PC-9 (cell line): Measurements from ENCODE around the gene OSGEPL1. TPM values are rescaled to one million over a fixed set of nuclear protein-coding genes. Genes with fewer than 3 reads are reported as not detected.

ENCODE experiments used
- BruUV-seq: library from RNA; stranded (reverse); fragments of 400-500 nt; replicated peaks from 2 replicates; lab custom pipeline; 2021; lab: Mats Ljungman, UMichigan
- CTCF ChIA-PET: fragments of 300-600 bp; sonication (Branson Sonifier 250); formaldehyde crosslinking; loops from one replicate; lab custom pipeline; 2022; ENCODE audit warnings: antibody characterized with exemption; lab: Charles Lee
- POLR2A ChIA-PET: fragments of 300-600 bp; sonication (Branson Sonifier 250); formaldehyde crosslinking; loops from one replicate; lab custom pipeline; 2022; ENCODE audit warnings: antibody characterized with exemption; ENCODE audit not compliant: unreplicated experiment; lab: Charles Lee
- DNase-seq, 2 experiments: peaks; one replicate each; pipeline versions ENCODE4 v3.0.0 to v3.0.0-alpha.2; 2015 to 2022; ENCODE audit warnings: mixed read lengths in 1 of 2
- H2AFZ ChIP-seq: fragments of 200-600 bp; sonication (generic); 2 replicates; pipeline ENCODE4 v1.8.1; 2017; ENCODE audit warnings: antibody characterized with exemption
- H3F3A ChIP-seq: fragments of 200-600 bp; sonication (generic); 2 replicates; pipeline ENCODE4 v1.8.1; 2017; ENCODE audit warnings: antibody characterized with exemption, mild to moderate bottlenecking, low read depth; ENCODE audit not compliant: insufficient read depth
- H3K27ac ChIP-seq: fragments of 200-600 bp; sonication (generic); 2 replicates; pipeline ENCODE4 v1.6.1; 2016; ENCODE audit warnings: mixed run types
- H3K27me3 ChIP-seq: fragments of 200-600 bp; sonication (generic); 2 replicates; pipeline ENCODE4 v1.6.1; 2016; ENCODE audit warnings: low read depth, mixed run types; ENCODE audit not compliant: insufficient read depth
- H3K36me3 ChIP-seq: fragments of 200-600 bp; sonication (generic); 2 replicates; pipeline ENCODE4 v1.6.1; 2016; ENCODE audit warnings: low read depth, mixed run types
- H3K4me1 ChIP-seq: fragments of 200-600 bp; sonication (generic); replicated peaks from 2 replicates; pipeline ENCODE4 v1.6.1; 2016; ENCODE audit warnings: mixed run types; ENCODE audit not compliant: insufficient read depth
- H3K4me2 ChIP-seq: fragments of 200-600 bp; sonication (generic); 2 replicates; pipeline ENCODE4 v1.6.1; 2017; ENCODE audit warnings: mixed run types
- H3K4me3 ChIP-seq: fragments of 200-600 bp; sonication (generic); 2 replicates; pipeline ENCODE4 v1.6.1; 2016; ENCODE audit warnings: mixed run types
- H3K79me2 ChIP-seq: fragments of 200-600 bp; sonication (generic); 2 replicates; pipeline ENCODE4 v1.6.1; 2017; ENCODE audit warnings: low read depth, mixed run types
- H3K9me2 ChIP-seq: fragments of 200-600 bp; sonication (generic); 2 replicates; pipeline ENCODE4 v1.8.1; 2017; ENCODE audit warnings: mild to moderate bottlenecking; ENCODE audit not compliant: insufficient read depth
- H3K9me3 ChIP-seq: fragments of 200-600 bp; sonication (generic); 2 replicates; pipeline ENCODE4 v1.8.1; 2016; ENCODE audit warnings: low read depth; ENCODE audit not compliant: insufficient read depth
- H4K20me1 ChIP-seq: fragments of 200-600 bp; sonication (generic); 2 replicates; pipeline ENCODE4 v1.8.1; 2017; ENCODE audit not compliant: insufficient read depth
- EZH2 ChIP-seq: fragments of 200-600 bp; sonication (generic); IDR thresholded peaks from 2 replicates; pipeline ENCODE4 v1.8.0; 2017; ENCODE audit warnings: antibody characterized with exemption, low read depth
- intact Hi-C: fragments of 100-400 bp; cut with micrococcal nuclease; formaldehyde crosslinking; loops from one replicate; pipeline ENCODE4 v1.10.0; 2022; ENCODE audit not compliant: unreplicated experiment
- total RNA-seq: library from RNA; stranded (reverse); gene quantifications from 2 replicates; pipeline ENCODE4 v1.2.3, GENCODE V29; 2021
- TF ChIP-seq, protein P1 (sequence below): fragments of 200-600 bp; sonication (generic); conservative IDR thresholded peaks from 2 replicates; pipeline ENCODE4 v1.6.1; 2017; ENCODE audit warnings: mixed run types, antibody characterized with exemption, mild to moderate bottlenecking, moderate library complexity

The OSGEPL1 gene
- total RNA-seq, 1 experiment from 2014 or later: 5.7 TPM

DNA sequence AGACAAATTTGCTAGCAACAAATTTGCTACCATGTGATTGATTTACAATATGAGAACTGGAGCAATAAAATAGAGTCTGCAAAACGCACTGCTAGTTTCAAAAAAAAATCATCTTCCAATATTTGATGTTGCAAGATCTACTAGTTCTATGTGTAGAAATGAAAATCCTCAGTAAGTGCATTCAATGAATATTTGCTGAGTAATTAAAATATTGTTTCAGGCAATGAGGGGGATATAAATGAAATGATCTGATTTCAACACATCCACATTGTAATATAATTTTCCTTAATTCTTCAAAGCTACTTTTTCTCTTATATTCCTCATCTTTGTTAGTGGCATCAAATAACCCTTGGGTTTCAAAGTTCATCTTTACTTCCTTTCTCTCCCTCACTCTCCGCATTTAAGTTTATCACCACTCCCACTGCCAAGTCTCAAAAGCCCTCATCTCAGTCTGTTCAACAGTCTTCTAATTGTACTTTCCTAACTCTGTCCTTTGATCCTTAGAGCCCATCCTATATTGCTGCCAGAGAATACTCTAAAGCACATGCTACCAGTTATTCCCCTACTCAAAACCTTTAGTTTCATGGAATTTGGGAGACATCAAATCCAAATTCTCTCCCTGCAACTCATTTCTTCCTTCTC is 6.2 kb downstream of the OSGEPL1 start:
- no peak overlapping the region for H2AFZ ChIP-seq
- BruUV-seq: no TSS peak
- CTCF ChIA-PET: no interaction called here
- H3K4me2 ChIP-seq: no peak overlapping the region
- no peaks in the 10 kb centered on the region for H3K36me3 ChIP-seq
- no peaks in the 10 kb centered on the region for H4K20me1 ChIP-seq
- H3K9me2 ChIP-seq: no peaks in the 10 kb centered on the region
- H3F3A ChIP-seq: no peaks in the 10 kb centered on the region
- no peak overlapping the region for H3K4me3 ChIP-seq
- no peak for TF ChIP-seq EZH2
- TF ChIP-seq, protein P1, sequence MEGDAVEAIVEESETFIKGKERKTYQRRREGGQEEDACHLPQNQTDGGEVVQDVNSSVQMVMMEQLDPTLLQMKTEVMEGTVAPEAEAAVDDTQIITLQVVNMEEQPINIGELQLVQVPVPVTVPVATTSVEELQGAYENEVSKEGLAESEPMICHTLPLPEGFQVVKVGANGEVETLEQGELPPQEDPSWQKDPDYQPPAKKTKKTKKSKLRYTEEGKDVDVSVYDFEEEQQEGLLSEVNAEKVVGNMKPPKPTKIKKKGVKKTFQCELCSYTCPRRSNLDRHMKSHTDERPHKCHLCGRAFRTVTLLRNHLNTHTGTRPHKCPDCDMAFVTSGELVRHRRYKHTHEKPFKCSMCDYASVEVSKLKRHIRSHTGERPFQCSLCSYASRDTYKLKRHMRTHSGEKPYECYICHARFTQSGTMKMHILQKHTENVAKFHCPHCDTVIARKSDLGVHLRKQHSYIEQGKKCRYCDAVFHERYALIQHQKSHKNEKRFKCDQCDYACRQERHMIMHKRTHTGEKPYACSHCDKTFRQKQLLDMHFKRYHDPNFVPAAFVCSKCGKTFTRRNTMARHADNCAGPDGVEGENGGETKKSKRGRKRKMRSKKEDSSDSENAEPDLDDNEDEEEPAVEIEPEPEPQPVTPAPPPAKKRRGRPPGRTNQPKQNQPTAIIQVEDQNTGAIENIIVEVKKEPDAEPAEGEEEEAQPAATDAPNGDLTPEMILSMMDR: no peak
- peaks cover 3% of the 10 kb centered on the region; the same call in 1 of the 2 replicates for H3K4me1 ChIP-seq
- POLR2A ChIA-PET: no interaction called here
- no peaks in the 10 kb centered on the region for H3K9me3 ChIP-seq
- intact Hi-C loops: no loop called here
- no peak for DNase-seq
- no peaks in the 10 kb centered on the region for H3K27me3 ChIP-seq
- H3K79me2 ChIP-seq: no peaks in the 10 kb centered on the region
- H3K27ac ChIP-seq: no peak overlapping the region

DNA sequence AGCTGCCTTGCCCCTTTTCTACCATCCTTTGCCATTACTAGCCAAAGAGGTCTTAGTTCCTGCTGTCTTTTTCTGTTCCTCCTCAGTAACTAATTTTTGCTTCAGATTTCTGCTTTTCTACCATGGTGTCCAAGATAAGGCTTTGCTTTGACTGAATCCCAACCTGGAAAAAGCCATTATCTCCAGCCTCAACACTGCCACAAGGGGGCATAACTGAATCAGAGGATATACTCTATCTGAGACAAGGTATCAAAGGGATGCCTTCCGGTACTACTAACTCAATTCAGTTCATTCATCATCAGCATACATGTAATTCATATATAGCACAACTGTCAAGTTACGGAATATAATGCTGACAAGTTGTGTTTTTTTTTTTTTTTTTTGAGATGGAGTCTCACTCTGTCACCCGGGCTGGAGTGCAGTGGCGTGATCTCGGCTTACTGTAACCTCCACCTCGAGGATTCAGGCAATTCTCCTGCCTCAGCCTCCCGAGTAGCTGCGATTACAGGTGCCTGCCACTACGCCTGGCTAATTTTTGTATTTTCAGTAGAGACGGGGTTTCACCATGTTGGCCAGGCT is 11.4 kb downstream of the OSGEPL1 start:
- intact Hi-C loops: loop anchor here (2.0 kb wide), 1 partner anchor 322 kb away; no protein-coding TSS in a partner anchor
- Histone ChIP-seq H3K4me1 (no peaks in the 10 kb centered on the region), H3K27ac (no peak overlapping the region), H3K9me2 (no peaks in the 10 kb centered on the region), H3F3A (no peaks in the 10 kb centered on the region), H3K79me2 (no peaks in the 10 kb centered on the region), H3K36me3 (no peaks in the 10 kb centered on the region), H2AFZ (no peak overlapping the region), H3K4me2 (no peak overlapping the region), H3K27me3 (no peaks in the 10 kb centered on the region), H3K4me3 (no peak overlapping the region), H4K20me1 (no peaks in the 10 kb centered on the region), H3K9me3 (no peaks in the 10 kb centered on the region)
- no TSS peak for BruUV-seq
- DNase-seq: peak in 1 of 2 experiments; percentile 10
- ChIA-PET CTCF (no interaction called here), POLR2A (no interaction called here)
- TF ChIP-seq, protein P1: peak; percentile 62
- no peak for TF ChIP-seq EZH2

DNA sequence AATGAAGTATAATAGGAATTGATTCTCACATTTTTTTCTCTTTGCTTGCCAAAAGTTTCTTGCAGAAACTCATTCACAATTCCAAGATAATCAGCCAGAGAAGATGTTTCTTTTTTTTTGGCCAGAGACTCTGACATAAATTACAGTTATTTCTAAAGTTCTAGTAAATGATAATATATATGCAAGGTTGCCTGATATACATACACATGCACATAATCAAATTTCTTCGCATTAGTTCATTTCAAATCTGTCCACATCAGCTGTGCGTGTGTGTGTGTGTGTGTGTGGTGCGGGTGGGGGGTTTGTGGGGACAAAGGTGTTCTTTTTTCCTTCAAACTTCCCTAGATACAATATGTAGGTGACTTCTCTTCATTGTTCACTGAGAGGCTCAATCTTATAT is 33.2 kb downstream of the OSGEPL1 start:
- no peaks in the 10 kb centered on the region for H3K36me3 ChIP-seq
- H4K20me1 ChIP-seq: no peaks in the 10 kb centered on the region
- BruUV-seq: no TSS peak
- no peaks in the 10 kb centered on the region for H3K27me3 ChIP-seq
- no peaks in the 10 kb centered on the region for H3K4me1 ChIP-seq
- CTCF ChIA-PET: no interaction called here
- no peak overlapping the region for H2AFZ ChIP-seq
- no peaks in the 10 kb centered on the region for H3F3A ChIP-seq
- no peak overlapping the region for H3K4me3 ChIP-seq
- H3K79me2 ChIP-seq: no peaks in the 10 kb centered on the region
- no peak overlapping the region for H3K4me2 ChIP-seq
- no peak for DNase-seq
- intact Hi-C loops: no loop called here
- no peaks in the 10 kb centered on the region; the same call in 1 of the 2 replicates for H3K9me2 ChIP-seq
- H3K9me3 ChIP-seq: no peaks in the 10 kb centered on the region
- no peak for TF ChIP-seq EZH2
- TF ChIP-seq, protein P1: no peak
- no peak overlapping the region for H3K27ac ChIP-seq
- POLR2A ChIA-PET: no interaction called here
